ENCODE results near the gene CEP57L1. TPM values are rescaled to one million over a fixed set of nuclear protein-coding genes. Genes with fewer than 3 reads are reported as not detected.
A peak's percentile ranks its signal among the peaks of the same experiment; 100 is the strongest.

Gene CEP57L1
- total RNA-seq, 2 donors from 2014 or later: 10.1 to 50.1 TPM

DNA sequence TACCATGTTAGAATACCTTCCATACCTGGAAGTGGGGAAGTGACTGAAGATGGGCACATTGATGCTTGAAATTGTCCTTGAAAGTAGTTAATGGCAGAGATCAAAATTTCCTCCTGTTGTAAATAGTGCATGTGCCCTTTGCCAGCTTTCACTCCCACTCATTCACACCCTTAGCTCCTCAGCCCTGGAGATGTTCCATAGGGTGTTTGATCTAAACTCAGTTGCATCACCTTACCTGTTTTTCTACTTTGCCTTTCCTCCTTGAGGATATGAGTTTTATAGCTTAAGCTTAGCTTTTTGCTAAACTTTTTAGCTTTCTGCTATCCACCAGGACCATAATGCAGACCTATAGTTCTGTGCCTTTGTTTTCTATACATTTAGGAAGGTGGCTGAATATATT is 69.0 kb downstream of the CEP57L1 start:
- no peak for TF ChIP-seq POLR2A (IDR thresholded peaks at IDR 0.05)
- TF ChIP-seq, protein P1, sequence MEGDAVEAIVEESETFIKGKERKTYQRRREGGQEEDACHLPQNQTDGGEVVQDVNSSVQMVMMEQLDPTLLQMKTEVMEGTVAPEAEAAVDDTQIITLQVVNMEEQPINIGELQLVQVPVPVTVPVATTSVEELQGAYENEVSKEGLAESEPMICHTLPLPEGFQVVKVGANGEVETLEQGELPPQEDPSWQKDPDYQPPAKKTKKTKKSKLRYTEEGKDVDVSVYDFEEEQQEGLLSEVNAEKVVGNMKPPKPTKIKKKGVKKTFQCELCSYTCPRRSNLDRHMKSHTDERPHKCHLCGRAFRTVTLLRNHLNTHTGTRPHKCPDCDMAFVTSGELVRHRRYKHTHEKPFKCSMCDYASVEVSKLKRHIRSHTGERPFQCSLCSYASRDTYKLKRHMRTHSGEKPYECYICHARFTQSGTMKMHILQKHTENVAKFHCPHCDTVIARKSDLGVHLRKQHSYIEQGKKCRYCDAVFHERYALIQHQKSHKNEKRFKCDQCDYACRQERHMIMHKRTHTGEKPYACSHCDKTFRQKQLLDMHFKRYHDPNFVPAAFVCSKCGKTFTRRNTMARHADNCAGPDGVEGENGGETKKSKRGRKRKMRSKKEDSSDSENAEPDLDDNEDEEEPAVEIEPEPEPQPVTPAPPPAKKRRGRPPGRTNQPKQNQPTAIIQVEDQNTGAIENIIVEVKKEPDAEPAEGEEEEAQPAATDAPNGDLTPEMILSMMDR (IDR thresholded peaks at IDR 0.05): no peak
- Histone ChIP-seq H3K36me3 (replicated peaks in 1 of 2; ENCODE audit: insufficient read depth in 1 of 2, low read depth in 2 of 2) (no peaks in the 10 kb centered on the region), H3K4me3 (no peak overlapping the region), H3K4me1 (no peaks in the 10 kb centered on the region), H3K27me3 (no peaks in the 10 kb centered on the region), H3K9me3 (no peaks in the 10 kb centered on the region), H3K27ac (no peak overlapping the region)
- no peak for DNase-seq
- ATAC-seq: no peak
- intact Hi-C loops (cut with DNase I): no loop called here

GRCh38 chr6:109165392-109165974 is 70.2 kb downstream of the CEP57L1 start:
- ATAC-seq (no peak), DNase-seq (peak in 2 of 4 donors; percentile 12 to 39)
- Histone ChIP-seq H3K4me1 (no peaks in the 10 kb centered on the region), H3K4me3 (no peak overlapping the region), H3K27me3 (no peaks in the 10 kb centered on the region), H3K9me3 (no peaks in the 10 kb centered on the region), H3K27ac (no peak overlapping the region), H3K36me3 (replicated peaks in 1 of 2; ENCODE audit: insufficient read depth in 1 of 2, low read depth in 2 of 2) (no peaks in the 10 kb centered on the region)
- intact Hi-C loops (cut with DNase I): no loop called here
- WGBS, 2 donors: 43 to 56% methylated on average over 1 of the region's 1 CpG
- TF ChIP-seq, protein P1 (IDR thresholded peaks at IDR 0.05): no peak
- TF ChIP-seq POLR2A (IDR thresholded peaks at IDR 0.05): no peak

DNA sequence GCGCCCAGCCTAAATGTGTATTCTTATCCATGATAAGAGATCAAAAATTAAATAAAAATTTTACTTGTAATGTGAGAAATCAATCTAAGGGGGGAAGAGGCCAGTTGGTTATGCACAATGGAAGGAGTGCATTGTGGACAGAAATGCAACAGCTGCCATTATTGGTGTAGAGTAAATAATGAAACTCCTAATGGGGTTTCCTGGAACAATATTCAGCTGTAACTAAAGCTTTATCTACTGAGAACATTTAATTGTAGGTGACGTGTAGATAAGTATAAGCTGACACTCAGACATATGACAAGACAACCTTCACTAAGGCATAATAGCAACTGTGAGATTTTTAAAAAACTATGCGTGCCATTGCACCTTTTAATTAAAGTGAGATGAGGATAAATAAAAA is 71.4 kb downstream of the CEP57L1 start:
- DNase-seq: no peak
- Histone ChIP-seq H3K4me3 (no peak overlapping the region), H3K27ac (no peak overlapping the region), H3K9me3 (no peaks in the 10 kb centered on the region), H3K27me3 (no peaks in the 10 kb centered on the region), H3K4me1 (no peaks in the 10 kb centered on the region), H3K36me3 (replicated peaks in 1 of 2; ENCODE audit: insufficient read depth in 1 of 2, low read depth in 2 of 2) (no peaks in the 10 kb centered on the region)
- TF ChIP-seq, protein P1 (IDR thresholded peaks at IDR 0.05): no peak
- no peak for TF ChIP-seq POLR2A (IDR thresholded peaks at IDR 0.05)
- ATAC-seq: no peak
- 81 to 92% methylated on average over 3 of the region's 3 CpGs for WGBS, 2 donors
- intact Hi-C loops (cut with DNase I): no loop called here

- H3K4me1 ChIP-seq: no peaks in the 10 kb centered on the region
- H3K9me3 ChIP-seq: no peaks in the 10 kb centered on the region
- H3K4me3 ChIP-seq: no peak overlapping the region
- H3K27ac ChIP-seq: no peak overlapping the region
- no peaks in the 10 kb centered on the region for H3K27me3 ChIP-seq
- ATAC-seq: no peak
- H3K36me3 ChIP-seq (replicated peaks in 1 of 2; ENCODE audit: insufficient read depth in 1 of 2, low read depth in 2 of 2): no peaks in the 10 kb centered on the region
- intact Hi-C loops (cut with DNase I): no loop called here
- no peak for TF ChIP-seq POLR2A (IDR thresholded peaks at IDR 0.05)
- TF ChIP-seq, protein P1 (IDR thresholded peaks at IDR 0.05): no peak
- 90 to 91% methylated on average over 4 of the region's 4 CpGs for WGBS, 2 donors
- no peak for DNase-seq
These were observed 72.3 kb downstream of the CEP57L1 start for GRCh38 chr6:109167562-109167961.

DNA sequence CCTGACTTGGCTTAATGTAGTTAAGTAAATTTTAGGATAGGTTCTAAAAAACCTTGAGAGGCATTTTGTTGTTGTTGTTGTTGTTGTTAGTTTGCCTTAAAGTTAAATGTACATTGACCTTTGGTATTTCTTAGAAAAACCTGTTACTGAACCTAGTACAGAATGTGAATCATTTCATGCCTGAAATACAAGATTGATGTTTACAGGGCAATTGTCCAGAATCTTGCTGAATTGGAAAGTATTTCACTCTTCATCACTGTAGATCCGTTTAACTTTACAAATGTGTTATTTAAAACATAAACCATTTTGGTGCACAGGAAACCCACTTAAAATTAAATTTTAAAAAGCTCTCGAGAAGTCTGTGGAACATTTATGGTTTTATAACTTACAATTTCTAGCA is 75.0 kb downstream of the CEP57L1 start:
- Histone ChIP-seq H3K27ac (no peak overlapping the region), H3K36me3 (replicated peaks in 1 of 2; ENCODE audit: insufficient read depth in 1 of 2, low read depth in 2 of 2) (no peaks in the 10 kb centered on the region), H3K9me3 (no peaks in the 10 kb centered on the region), H3K4me3 (no peak overlapping the region), H3K4me1 (no peaks in the 10 kb centered on the region), H3K27me3 (no peaks in the 10 kb centered on the region)
- intact Hi-C loops (cut with DNase I): no loop called here
- ATAC-seq: no peak
- TF ChIP-seq POLR2A (IDR thresholded peaks at IDR 0.05): no peak
- TF ChIP-seq, protein P1 (IDR thresholded peaks at IDR 0.05): no peak
- WGBS, 2 donors: 39 to 49% methylated on average over 2 of the region's 2 CpGs
- no peak for DNase-seq

Data from body of pancreas (tissue), 4 donors.